C1 segment of cervical spinal cord (tissue), 14 donors: ENCODE data around the gene SECISBP2.
"Not testable (repeated sequence)": the region's sequence is repeated elsewhere in the genome, so short reads cannot be mapped to it uniquely, and the experiment has no call there.

Source experiments
- DNase-seq, 14 donors: peaks; one replicate each; lab custom pipeline; 2025; lab: John Stamatoyannopoulos, UW

SECISBP2 gene

DNA sequence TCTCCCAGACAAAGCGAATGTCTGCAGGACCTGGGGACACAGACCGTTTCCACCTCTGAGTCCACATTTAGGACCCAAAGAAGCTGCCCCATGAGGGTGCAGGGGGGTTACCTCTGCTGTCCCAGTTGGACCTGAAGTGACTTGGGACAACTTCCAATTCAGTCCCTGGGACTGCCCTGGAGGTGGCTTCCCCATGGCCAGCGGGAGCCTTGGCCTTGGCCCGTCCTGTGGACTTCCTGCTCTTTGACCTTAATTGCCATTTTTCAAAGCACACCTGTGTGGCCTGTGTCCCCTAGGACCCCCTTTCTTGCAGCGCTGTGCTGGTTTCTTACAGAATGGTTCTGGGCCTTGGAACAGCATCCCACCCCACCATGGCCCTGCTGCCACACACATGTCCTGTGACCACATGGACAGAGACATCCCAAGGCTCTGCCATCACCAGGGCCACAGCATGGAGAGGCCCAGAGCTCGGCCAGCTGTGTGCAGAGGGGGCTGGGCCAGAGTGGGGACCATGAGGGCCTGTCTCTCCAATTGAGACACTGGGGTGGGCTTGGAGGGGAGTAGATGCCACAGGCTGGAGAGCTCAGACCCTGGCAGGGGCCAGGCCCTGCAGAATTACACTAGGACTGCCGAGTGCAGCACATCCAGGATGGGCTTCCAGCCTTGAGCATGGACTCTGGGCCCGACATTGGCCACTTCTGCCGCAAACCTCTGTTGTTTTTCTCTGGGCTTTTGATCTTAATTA, 45.8 kb downstream of the SECISBP2 start:
- no peak for DNase-seq

DNA sequence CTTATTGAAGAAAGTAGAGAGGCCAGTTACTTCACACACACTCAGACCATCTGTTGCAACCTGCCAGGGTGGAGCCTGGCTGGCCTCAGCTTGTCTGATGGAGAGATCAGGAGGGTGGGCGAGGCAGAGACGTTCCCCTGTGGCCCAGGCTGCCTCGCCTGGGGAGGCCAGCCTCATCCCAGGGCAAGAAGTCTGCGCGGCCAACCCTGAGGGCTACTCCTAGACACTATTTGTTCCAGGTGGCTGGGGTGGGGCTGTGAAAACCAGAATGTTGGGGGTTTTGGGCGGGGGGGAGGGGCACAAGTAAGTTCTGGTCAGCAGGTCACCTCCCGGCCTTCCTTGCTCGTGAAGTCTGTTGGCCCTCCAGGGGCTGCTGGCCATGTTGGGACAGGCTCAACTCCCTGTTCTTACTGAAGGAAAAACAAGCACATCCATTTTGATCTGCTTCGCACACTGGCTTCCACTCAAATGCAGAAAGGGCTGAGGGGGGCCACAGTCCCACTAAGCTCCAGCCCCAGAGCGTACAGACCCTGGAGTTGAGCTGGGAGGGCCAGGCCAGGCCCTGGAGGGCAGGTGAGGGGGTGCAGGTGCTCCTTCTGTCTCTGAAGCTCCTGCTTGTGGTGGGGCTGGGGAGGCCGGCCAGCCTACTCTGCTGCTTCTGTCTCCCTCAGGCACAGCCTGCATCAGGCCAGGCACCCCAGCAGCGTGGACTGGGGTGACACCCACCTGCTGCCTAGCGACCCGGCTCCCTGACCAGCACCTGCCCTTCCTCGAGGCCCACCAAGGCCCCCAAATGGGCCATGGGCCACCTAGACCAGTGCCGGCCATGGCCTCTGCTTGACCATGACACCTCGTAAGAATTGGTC, 46.6 kb downstream of the SECISBP2 start:
- DNase-seq, result no peak

DNA sequence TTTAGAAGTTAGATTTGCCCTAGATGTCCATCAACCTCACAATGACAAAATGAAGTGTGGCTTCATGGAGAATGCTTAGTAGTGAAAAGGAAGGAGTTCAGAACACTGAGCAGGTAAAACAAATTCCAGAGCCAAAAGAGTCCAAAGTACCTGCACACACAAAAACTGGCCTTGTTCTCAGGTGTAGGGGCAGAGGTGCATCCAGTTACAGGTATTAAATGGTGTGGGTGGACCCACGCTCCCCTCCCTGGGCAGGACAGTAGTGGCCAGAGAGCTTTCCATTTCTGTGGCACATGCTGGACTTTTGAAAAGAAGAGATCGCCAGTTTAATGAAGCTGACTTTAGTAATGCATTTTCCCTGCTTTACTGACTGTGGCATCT, 47.2 kb downstream of the SECISBP2 start:
- DNase-seq, result no peak

DNA sequence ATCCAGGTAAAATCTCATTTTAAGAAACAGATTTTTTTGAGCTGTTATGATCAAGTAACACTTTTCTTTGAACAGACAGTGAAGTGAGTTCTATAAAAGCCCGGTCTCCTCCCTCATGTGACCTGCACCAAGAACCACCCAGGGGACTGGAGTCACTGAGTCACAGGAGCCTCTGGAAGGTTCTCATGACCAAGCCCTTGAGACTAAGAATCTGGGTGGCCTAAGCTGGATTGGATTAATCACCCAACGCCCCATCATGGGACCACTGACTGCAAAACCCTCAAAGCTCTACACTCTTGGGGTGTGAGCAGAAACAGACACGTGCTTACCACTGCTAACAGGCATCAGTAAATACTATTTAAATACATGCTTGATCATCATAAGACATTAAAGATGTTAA, 48.4 kb downstream of the SECISBP2 start:
- DNase-seq, result no peak

DNA sequence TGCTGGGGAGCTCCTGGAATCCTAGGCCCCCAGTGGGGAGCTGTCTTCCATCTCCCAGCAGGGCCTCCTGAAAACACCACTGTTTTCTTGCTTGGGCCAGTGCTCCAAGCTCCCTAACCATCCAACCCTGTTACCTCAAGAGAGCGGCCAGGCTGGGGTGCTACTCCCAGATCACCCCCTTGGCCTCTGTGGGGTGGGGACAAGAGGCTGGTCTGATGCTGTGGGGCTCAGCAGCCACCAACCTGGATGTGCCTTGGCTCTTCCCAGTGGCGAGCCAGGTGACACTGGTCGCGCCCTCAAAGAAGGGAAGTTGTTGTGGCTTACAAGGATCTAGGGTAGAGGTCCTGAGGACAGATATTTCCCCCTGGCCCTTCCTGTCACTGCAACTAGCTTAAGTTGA, 49.0 kb downstream of the SECISBP2 start:
- DNase-seq, result no peak

DNA sequence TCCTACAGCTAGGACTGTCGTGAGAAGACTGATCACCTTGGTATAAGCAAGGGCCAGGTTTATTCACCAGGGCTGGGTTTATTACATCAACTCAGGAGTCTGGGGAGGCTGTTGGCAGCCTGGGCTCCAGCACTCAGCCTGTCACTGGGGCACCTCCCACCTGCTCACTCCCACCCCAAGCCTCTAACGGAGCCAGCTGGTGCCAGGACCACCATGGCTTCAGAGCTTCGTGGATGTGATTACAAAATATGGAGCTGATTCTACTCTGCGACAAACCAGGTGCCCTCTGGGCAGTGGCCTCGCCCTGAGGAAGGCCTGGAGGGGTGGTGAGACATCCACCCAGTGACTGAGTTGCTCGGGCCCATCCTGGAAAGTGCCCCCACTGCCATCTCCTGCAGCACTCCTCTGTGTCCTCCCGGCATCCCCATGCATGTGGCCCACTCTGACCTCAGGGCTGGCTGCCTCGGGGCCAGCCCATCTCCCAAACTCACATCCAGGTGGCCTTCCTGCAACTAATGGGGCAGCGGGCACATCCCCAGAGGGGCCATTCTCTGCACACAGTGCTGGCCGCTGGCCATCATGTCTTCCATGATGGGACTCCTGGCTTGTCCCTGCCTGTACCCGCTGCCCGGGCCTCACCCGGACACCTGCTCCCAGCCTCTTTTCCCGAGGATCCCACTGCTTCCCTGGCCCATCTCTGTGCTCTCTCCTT, 49.6 kb downstream of the SECISBP2 start:
- DNase-seq, result no peak

DNA sequence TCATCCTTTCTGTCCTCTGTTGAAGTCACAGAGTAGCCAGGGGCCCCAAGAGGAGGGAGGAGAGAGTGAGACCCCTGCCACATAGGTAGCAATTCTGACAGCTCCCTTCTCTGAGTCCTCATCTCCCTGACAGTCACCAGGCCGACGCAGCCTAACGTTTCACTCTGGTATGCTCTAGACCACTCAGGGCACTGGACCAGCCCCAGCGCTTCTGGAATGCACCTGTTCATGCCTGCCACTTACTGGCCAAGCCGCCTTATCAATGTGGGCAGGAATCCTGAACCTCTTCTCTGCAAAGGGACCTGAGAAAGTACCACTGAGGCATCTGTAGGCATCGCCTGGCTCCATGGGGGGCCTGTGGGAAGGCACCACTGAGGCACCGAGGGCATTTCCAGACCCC, 50.2 kb downstream of the SECISBP2 start:
- no peak for DNase-seq

DNA sequence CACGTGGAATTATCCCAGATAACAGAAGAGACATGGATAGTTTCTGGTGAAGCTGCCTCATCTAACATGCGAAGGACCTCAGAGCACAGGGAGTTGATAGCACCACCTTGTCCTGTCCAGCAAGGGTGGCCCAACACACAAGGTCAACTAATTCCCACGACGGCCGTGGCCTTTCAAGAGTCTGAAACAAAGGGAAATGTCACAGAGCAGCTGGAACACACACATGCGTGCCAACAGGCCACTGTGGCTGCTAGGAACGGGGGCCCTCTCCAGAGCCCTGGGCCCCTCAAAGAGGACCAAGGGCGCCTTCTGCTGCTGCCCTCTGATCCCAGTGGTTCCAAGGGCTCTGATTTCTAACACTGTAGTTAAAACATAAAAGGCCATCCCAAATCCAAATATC, 50.7 kb downstream of the SECISBP2 start:
- DNase-seq, result no peak

DNA sequence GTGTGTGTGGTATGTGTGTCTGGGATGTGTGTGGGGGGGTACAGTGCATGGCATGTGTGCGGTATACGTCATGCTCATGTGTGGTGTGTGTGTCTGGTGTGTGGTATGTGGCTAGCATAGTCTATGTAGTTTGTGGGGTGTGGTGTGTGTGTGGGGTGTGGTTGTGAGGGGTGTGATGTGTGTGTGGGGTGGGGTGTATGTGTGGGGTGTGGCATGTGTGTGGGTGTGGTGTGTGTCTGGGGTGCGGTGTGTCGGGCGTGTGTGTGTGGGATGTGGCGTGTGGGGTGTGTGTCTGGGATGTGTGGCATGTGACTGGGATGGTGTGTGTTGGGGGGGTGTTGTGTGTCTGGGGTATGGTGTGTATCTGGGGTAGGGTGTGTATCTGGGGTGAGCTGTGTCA, 52.3 kb downstream of the SECISBP2 start:
- no peak for DNase-seq

DNA sequence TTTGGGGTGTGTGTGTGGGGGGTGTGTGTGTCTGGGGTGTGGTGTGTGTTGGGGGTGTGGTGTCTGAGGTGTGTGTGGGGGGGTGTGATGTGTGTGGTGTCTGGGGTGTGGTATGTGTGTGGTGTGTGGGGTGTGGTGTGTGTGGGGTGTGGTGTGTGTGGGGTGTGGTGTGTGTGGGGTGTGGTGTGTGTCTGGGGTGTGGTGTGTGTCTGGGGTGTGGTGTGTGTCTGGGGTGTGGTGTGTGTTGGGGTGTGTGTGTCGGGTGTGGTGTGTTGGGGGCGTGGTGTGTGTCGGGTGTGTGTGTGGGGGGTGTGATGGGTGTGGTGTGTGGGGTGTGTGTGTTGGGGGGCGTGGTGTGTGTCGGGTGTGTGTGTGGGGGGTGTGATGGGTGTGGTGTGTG, 53.5 kb downstream of the SECISBP2 start:
- not testable (repeated sequence) for DNase-seq

DNA sequence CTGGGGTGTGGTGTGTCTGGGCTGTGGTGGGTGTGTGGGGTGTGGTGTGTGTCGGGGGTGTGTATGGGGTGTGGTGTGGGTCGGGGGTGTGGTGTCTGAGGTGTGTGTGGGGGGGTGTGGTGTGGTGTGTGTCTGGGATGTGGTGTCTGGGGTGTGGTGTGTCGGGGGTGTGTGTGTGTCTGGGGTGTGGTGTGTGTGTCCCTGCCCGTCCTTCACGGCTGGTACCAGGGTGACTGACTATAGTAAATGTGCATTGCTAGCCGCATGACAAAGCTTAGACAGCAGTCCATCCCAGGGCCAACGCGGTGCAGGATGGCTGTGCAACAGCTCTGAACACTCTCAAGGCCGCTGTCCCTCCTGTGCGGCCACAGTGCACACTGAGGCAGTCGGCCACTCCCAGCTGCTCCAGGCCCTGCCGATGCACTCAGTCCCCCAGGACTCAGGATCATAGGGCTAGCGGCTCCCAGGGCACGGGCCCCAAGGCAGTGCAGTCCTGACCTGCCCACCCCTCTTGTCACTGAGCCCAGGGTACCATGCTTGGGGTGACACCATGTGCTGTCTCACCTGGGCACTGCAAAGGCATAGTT, 54.0 kb downstream of the SECISBP2 start:
- no peak for DNase-seq

DNA sequence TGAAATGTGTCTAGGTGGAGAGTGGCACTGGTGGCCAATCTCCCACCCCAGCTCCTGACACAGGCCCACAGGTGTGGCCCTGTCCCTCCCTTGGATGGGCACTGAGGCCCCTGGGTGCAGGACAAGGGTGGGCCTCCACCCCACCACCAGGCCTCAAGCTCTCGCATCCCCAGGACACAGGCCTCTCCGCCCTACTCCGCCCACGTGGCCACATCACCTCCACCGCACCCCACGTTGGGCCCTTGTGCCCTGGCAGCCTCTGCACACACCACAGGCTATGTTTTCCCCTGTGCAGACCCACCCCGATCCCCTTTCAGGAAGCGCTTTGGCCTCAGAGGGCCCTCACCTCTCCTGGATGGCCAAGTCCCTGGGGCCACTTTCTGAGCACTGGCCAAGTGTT, 54.7 kb downstream of the SECISBP2 start:
- no peak for DNase-seq

DNA sequence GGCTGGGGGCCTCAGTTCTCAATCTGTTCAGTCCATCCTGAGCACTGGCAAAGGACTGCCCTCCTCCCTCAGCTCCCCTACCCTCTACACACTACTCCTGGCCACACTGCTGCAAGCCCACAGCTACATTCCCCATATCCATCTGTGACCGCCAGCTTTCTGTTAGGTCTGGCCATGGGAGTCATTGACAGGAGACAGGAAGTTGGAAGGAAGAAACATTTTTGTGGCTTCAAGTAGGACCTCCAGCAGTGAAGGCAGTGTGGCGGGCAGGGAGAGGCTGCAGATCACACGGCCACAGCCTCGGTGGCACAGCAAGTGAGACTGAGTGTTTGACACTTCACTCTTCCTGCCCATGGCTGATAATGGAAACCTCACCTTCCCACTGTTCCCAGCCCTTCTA, 55.9 kb downstream of the SECISBP2 start:
- DNase-seq, result no peak

DNA sequence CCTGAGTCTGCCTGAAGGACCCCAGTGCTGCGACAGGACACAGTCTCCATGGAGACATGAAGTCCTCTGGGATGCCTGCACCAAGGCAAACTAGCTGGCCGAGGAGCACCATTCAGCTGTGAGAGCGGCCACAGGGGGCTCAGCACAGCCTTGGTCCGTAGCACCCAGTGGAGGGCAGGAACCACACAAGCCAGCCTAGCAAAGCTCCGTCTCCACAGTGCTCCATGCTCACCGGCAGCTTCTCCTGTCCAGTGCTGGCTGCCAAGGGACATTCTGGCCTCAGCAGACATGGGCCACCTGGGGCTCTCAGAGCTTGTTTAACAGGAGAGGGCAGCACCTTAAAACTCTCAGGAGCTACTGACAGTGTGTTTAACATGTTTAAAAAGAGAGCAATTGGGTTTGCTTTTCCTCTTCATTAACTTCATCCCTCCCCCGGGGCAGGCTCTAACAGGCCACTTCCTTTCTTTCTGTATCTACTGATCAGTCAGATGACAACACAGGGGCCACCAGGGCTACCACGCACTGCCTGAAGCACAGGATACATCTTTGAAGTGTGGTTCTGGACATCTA, 57.0 kb downstream of the SECISBP2 start:
- peak in 1 of 14 donors; percentile 14 for DNase-seq

DNA sequence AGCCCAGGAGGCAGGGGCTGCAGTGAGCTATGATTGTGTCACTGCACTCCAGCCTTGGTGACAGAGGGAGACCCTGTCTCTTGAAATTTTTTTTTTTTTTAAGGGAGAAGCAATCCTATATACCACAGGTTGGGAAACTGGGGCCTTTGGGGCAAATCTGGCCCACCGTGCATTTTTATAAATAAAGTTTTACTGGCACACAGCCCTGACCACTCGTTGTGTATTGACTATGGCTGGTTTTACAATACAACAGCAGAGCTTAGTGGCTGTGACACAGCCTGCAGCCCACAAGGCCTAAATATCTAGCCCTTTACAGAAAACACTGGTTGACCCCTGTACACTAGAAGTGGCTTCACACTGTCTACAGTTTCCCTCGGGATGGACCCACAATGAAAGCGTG, 58.0 kb downstream of the SECISBP2 start:
- no peak for DNase-seq

DNA sequence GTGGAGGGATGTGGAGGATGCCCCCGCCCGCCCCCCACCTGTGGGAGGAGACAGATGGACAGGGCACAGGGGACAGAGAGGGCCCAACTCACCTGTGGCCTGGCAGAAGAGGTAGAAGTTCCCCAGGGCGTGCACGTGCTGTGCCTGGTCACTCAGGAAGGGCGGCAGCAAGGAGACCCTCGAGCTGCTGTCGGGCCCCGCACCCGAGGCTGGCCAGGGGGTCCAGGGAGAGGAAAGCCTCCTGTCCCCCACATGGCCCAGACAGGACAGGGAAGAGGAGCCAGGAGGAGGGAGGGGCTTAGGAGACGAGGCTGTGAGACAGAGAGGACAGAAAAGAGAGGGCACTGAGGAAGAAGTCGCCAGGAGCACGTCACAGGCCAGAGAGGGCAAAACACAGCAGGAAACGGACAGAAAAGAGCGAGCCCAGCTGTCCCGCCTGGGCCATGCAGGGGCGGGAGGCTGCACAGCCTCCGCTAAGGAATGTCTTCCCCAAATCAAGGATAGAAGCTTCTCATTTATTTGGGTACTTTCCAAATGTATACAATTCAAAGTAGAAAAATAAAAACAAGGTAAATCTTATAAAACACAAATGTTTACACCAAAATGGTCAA, 58.5 kb downstream of the SECISBP2 start:
- DNase-seq, result no peak

DNA sequence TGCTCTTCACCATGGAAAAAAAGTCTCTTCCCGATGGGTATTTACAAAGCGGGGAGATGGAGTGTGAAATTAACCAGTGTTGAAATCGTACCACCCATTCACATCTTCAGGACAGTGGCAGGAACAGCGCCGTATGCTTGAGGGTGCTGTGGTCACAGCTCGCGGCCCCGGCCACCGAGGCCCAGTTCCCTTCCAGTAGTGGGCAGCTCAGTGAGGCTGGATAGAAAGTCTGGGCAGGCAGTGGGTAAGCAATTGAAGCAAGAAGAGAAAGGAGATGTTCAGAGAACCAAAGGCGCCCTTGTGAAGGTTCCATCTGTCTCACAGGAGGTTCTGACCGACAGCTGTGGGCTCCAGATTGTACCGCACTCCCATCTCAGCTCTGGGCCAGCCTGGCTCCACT, 59.1 kb downstream of the SECISBP2 start:
- no peak for DNase-seq

DNA sequence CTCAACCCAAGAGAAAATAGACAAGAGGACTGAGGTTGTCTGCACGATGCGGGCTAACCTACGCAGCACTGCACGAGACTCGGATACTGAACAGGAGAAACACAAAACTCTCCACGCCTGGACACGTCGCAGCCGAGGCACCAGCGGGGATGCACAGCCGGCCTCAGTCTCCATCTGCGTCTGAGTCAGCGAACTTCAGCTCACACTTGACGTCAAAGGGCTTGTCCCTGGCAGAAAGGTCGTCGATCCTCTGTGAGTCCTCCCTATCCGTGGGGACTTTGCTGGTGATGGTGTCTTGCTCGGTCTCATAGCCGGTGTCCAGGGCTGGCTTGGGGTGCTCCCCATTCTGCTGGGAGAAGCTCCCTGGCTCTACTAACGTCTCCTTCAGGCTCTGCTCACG, 60.2 kb downstream of the SECISBP2 start:
- no peak for DNase-seq

DNA sequence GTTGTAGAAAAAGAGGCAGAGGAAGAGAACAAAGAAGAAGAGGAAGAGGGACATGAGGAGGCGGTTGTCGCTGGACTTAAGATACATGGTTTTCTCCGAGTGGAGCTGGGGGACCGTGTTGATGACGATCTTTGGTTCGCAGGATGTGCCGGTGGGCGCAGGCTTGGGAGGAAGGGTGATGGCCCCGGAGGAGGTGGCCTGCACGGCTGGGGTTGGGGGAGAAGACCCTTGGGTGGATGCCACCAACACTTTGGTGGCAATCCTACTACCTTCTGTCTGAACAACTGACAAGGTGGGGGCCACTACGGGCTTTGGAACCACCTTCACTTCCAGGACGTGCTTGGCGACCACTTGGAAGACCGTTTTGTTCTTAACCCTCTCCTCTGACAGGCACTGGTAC, 60.7 kb downstream of the SECISBP2 start:
- DNase-seq, result no peak

DNA sequence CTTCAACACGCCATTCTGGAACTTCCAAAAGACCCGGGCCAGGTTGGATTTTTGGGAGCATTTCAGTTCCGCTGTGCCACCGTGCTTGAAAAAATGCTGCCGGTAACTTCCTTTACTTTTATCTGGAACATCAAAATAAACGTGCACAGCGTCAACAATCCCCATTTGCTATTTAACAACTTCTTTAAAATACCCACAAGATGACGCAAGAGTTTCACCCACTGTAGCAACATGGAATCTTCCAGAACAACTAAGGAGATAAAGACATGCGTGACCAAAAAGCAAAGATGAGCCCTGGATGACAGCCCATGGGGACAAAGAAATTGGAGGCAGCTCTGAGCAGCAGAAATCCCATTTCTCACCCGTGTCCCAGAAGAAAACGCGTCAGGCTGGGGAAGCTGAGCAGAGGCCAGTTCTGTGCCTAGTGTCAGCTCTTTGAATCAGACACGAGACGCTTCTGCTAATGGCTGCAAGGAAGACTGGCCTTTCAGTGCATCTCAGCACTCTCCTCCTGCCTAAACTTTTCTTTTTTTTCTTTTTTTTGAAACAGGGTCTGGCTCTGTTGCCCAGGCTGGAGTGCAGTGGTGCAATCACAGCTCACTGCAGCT, 61.3 kb downstream of the SECISBP2 start:
- DNase-seq, result no peak
